GM19351 (cell line): ENCODE results near the gene UBIAD1.

Experiments used
- ATAC-seq: cut with Tn5 transposase; IDR thresholded peaks from one replicate; pipeline ENCODE4 v1.9.1; 2021; ENCODE audit warnings: mild to moderate bottlenecking, moderate library complexity; ENCODE audit not compliant: unreplicated experiment

UBIAD1 gene

GRCh38 chr1:11337580-11338073 lies 64.6 kb downstream of the UBIAD1 start:
- ATAC-seq, result no peak
